Glutamatergic neuron (in vitro differentiated cells): Measurements from ENCODE around the gene TMIGD2. TPM values are rescaled to one million over a fixed set of nuclear protein-coding genes. Genes with fewer than 3 reads are reported as not detected.
"Not testable (repeated sequence)": the region's sequence is repeated elsewhere in the genome, so short reads cannot be mapped to it uniquely, and the experiment has no call there.

Experiments used
- DNase-seq: peaks from one replicate; pipeline ENCODE4 v3.0.0; 2022
- H3K27ac Mint-ChIP-seq: one replicate; pipeline ENCODE4 v1.8.0; 2020; ENCODE audit warnings: mild to moderate bottlenecking, mixed read lengths, inconsistent platforms; ENCODE audit not compliant: unreplicated experiment
- H3K27me3 Mint-ChIP-seq: one replicate; pipeline ENCODE4 v1.8.0; 2020; ENCODE audit warnings: mild to moderate bottlenecking, moderate library complexity, mixed read lengths, inconsistent platforms; ENCODE audit not compliant: unreplicated experiment
- H3K36me3 Mint-ChIP-seq: one replicate; pipeline ENCODE4 v1.8.0; 2020; ENCODE audit warnings: mild to moderate bottlenecking, mixed read lengths, inconsistent platforms; ENCODE audit not compliant: unreplicated experiment
- H3K4me1 Mint-ChIP-seq: one replicate; pipeline ENCODE4 v1.8.0; 2020; ENCODE audit warnings: mild to moderate bottlenecking, low read depth, mixed read lengths, inconsistent platforms; ENCODE audit not compliant: unreplicated experiment
- H3K4me3 Mint-ChIP-seq: one replicate; pipeline ENCODE4 v1.8.0; 2020; ENCODE audit warnings: mild to moderate bottlenecking, mixed read lengths, inconsistent platforms; ENCODE audit not compliant: unreplicated experiment
- H3K9me3 Mint-ChIP-seq: one replicate; pipeline ENCODE4 v1.8.0; 2020; ENCODE audit warnings: mild to moderate bottlenecking, moderate library complexity, mixed read lengths, inconsistent platforms; ENCODE audit not compliant: unreplicated experiment
- CTCF ChIP-seq: fragments of 200-600 bp; sonication (generic); IDR thresholded peaks from one replicate; pipeline ENCODE4 v1.5.0; 2021; ENCODE audit not compliant: partially characterized antibody, unreplicated experiment
- long read RNA-seq: library from polyadenylated mRNA; unstranded; transcript quantifications from one replicate; pipeline ENCODE4 v2.0.0, GENCODE V29; 2020; ENCODE audit not compliant: unreplicated experiment
- total RNA-seq: library from RNA; stranded (reverse); fragmentation: NEBNext Ultra II Directional; extraction: Animal tissue kit (Norgen Biotek cat#: 25700); gene quantifications from one replicate; pipeline ENCODE4 v1.2.1, GENCODE V29; 2021; ENCODE audit not compliant: unreplicated experiment

TMIGD2 gene, protein sequence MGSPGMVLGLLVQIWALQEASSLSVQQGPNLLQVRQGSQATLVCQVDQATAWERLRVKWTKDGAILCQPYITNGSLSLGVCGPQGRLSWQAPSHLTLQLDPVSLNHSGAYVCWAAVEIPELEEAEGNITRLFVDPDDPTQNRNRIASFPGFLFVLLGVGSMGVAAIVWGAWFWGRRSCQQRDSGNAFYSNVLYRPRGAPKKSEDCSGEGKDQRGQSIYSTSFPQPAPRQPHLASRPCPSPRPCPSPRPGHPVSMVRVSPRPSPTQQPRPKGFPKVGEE
- not detected for total RNA-seq
- long read RNA-seq = 0 reads

DNA sequence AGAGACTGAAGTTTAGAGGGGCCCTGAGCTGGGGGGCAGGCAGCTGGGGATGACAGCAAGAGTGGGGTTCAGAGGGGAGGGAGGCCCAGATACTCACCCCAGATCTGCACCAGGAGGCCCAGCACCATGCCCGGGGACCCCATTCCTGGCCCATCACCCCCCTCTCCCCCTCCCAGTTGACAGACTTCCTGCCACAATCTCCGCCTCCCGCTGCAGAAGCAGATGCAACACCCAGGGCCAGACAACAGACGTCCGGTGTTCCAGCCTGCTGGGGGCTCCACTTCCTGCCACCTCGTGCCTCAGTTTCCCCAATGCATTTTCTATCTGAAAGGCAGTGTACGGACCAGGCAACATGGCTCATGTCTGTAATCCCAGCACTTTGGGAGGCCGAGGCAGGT, at the start of gene TMIGD2:
TSS of gene TMIGD2 (minus strand) at position 147 of the 398 bp plus-strand sequence. CDS start at position 143, 4 bp downstream.
- no peaks in the 10 kb centered on the region for H3K36me3 Mint-ChIP-seq
- peak within 1 kb of the TSS; percentile 16 for H3K4me3 Mint-ChIP-seq
- peaks cover 12% of the 10 kb centered on the region for H3K27me3 Mint-ChIP-seq
- TF ChIP-seq CTCF = no peak
- no peak within 1 kb of the TSS for H3K27ac Mint-ChIP-seq
- peaks cover 8% of the 10 kb centered on the region for H3K9me3 Mint-ChIP-seq
- no peak for DNase-seq
- peaks cover 7% of the 10 kb centered on the region for H3K4me1 Mint-ChIP-seq

DNA sequence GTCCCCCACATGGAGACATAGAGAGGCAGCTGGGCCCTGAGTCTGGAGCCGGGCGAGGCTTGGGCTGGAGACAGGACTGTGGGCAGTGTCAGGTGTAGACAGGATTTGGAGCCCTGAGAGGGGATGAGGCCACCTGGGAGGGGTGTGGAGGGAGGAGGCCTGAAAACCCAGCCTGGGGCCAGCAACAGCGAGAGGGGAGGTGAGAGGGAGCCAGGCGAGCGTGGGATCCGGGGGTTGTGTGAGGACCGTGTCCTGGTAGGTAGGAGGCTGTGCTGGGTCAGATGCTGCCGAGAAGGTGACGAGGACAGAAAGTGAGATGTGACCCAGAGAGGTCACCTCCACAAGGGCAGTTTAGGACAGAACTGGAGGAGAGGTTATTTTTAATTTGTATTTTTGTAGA, 48.5 kb upstream of the TMIGD2 start:
- H3K27me3 Mint-ChIP-seq = peaks cover 1% of the 10 kb centered on the region
- no peak for DNase-seq
- H3K4me3 Mint-ChIP-seq = no peak overlapping the region
- no peaks in the 10 kb centered on the region for H3K9me3 Mint-ChIP-seq
- H3K36me3 Mint-ChIP-seq = no peaks in the 10 kb centered on the region
- TF ChIP-seq CTCF = no peak
- H3K4me1 Mint-ChIP-seq = no peaks in the 10 kb centered on the region
- no peak overlapping the region for H3K27ac Mint-ChIP-seq

DNA sequence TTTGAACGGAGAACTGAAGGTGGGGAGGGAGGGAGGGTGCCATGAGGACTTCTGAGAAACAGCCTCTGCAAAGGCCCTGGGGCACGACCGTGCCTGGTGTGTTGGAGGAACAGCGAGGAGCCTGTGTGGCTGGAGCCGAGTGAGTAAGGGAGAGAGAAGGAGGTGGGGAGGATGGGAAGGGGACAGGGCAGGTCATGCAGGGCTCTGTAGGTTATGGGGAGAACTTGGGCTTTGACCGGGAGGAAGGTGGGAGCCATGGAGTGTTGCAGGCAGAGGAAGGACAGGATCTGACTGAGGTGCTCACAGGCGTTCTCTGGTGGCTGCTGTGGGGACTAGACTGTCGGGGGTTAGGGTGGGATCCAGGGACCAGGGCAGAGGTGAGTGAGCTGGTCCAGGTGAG, 47.9 kb upstream of the TMIGD2 start:
- Mint-ChIP-seq H3K36me3 (no peaks in the 10 kb centered on the region), H3K4me1 (no peaks in the 10 kb centered on the region), H3K4me3 (no peak overlapping the region), H3K27ac (no peak overlapping the region), H3K27me3 (peaks cover 1% of the 10 kb centered on the region), H3K9me3 (no peaks in the 10 kb centered on the region)
- no peak for DNase-seq
- TF ChIP-seq CTCF = no peak

- not testable (repeated sequence) for H3K9me3 Mint-ChIP-seq, H3K4me1 Mint-ChIP-seq, H3K27me3 Mint-ChIP-seq, DNase-seq, H3K36me3 Mint-ChIP-seq, H3K4me3 Mint-ChIP-seq, H3K27ac Mint-ChIP-seq
These were observed 47.0 kb upstream of the TMIGD2 start for GRCh38 chr19:4349225-4349624.

GRCh38 chr19:4347521-4347920, 45.3 kb upstream of the TMIGD2 start:
- Mint-ChIP-seq H3K27me3 (peaks cover 8% of the 10 kb centered on the region), H3K36me3 (no peaks in the 10 kb centered on the region), H3K27ac (no peak overlapping the region), H3K4me1 (no peaks in the 10 kb centered on the region), H3K4me3 (no peak overlapping the region), H3K9me3 (peaks cover 5% of the 10 kb centered on the region)
- no peak for DNase-seq
- no peak for TF ChIP-seq CTCF
